HL-60 (cell line): ENCODE measurements around the gene MRPS10.
"Not testable (repeated sequence)": the region's sequence is repeated elsewhere in the genome, so short reads cannot be mapped to it uniquely, and the experiment has no call there.

Source experiments
- DNase-seq, 2 experiments: peaks; one replicate each; pipeline ENCODE4 v3.0.0-alpha.2; 2010 to 2020; ENCODE audit warnings: low read depth in 1 of 2, low spot score in 1 of 2
- H3K27ac ChIP-seq: fragments of 250-450 bp; sonication (Bioruptor Pico); replicated peaks from 2 replicates; pipeline ENCODE4 v1.5.1; 2020; ENCODE audit warnings: mild to moderate bottlenecking, moderate library complexity
- H3K27me3 ChIP-seq: fragments of 250-450 bp; sonication (Bioruptor Pico); 2 replicates; pipeline ENCODE4 v1.5.1; 2021; ENCODE audit warnings: mild to moderate bottlenecking, moderate library complexity; ENCODE audit not compliant: insufficient read depth, poor library complexity, severe bottlenecking
- H3K4me3 ChIP-seq: replicated peaks from 2 replicates; pipeline ENCODE4 v1.5.1; 2011; ENCODE audit warnings: mild to moderate bottlenecking, control low read depth, low read length; ENCODE audit not compliant: insufficient read depth
- CTCF ChIP-seq: IDR thresholded peaks from one replicate; pipeline ENCODE4 v1.5.1; 2011; ENCODE audit warnings: low read length, control low read depth, inconsistent platforms; ENCODE audit not compliant: insufficient read depth
- GABPA ChIP-seq: IDR thresholded peaks from 2 replicates; pipeline ENCODE4 v1.6.1; 2012; ENCODE audit warnings: low read depth
- POLR2AphosphoS5 ChIP-seq: IDR thresholded peaks from 2 replicates; pipeline ENCODE4 v1.6.1; 2012; ENCODE audit warnings: low read depth
- REST ChIP-seq: IDR thresholded peaks from 2 replicates; pipeline ENCODE4 v1.6.1; 2012; ENCODE audit warnings: low read depth; ENCODE audit not compliant: insufficient replicate concordance
- SPI1 ChIP-seq: IDR thresholded peaks from 2 replicates; pipeline ENCODE4 v1.6.1; 2012; ENCODE audit warnings: low read depth, mild to moderate bottlenecking, borderline replicate concordance

MRPS10 gene

GRCh38 chr6:42221546-42221945 lies 3.9 kb upstream of the MRPS10 start:
- H3K4me3 ChIP-seq, result no peak overlapping the region
- no peak for DNase-seq
- no peak overlapping the region for H3K27ac ChIP-seq
- H3K27me3 ChIP-seq, result no peaks in the 10 kb centered on the region
- TF ChIP-seq CTCF, result no peak
- TF ChIP-seq POLR2AphosphoS5, result no peak
- no peak for TF ChIP-seq SPI1
- TF ChIP-seq REST, result no peak
- TF ChIP-seq GABPA, result no peak

- TF ChIP-seq POLR2AphosphoS5 (no peak), SPI1 (no peak), CTCF (no peak), REST (no peak), GABPA (no peak)
- Histone ChIP-seq H3K27me3 (no peaks in the 10 kb centered on the region), H3K4me3 (no peak overlapping the region), H3K27ac (no peak overlapping the region)
- no peak for DNase-seq
Observed at GRCh38 chr6:42220807-42221206, 3.1 kb upstream of the MRPS10 start.

- no peak for TF ChIP-seq POLR2AphosphoS5
- no peak for TF ChIP-seq GABPA
- TF ChIP-seq REST, result no peak
- TF ChIP-seq SPI1, result no peak
- TF ChIP-seq CTCF, result no peak
- H3K27ac ChIP-seq, result peak overlapping the region; percentile 80
- peak in 1 of 2 experiments; percentile 5 for DNase-seq
- H3K4me3 ChIP-seq, result peak overlapping the region; percentile 66
- no peaks in the 10 kb centered on the region for H3K27me3 ChIP-seq
Observed at GRCh38 chr6:42217157-42217518, 523 bp downstream of the MRPS10 start.

- not testable (repeated sequence) for H3K27me3 ChIP-seq, H3K27ac ChIP-seq, DNase-seq
- peak overlapping the region; percentile 66 for H3K4me3 ChIP-seq
Observed at GRCh38 chr6:42216495-42216894, 1.2 kb downstream of the MRPS10 start.
